Naive thymus-derived CD4-positive, alpha-beta T cell (primary cell): ENCODE measurements around the gene CTNNB1. TPM values are rescaled to one million over a fixed set of nuclear protein-coding genes. Genes with fewer than 3 reads are reported as not detected.

ENCODE experiments used
- ATAC-seq: fragments of 150-1000 bp; cut with Tn5 transposase; 2 replicates; pipeline ENCODE4 v1.10.0; 2021; ENCODE audit warnings: mild to moderate bottlenecking, moderate library complexity
- CTCF ChIA-PET: fragments of 350-600 bp; sonication (Branson Sonifier 250); formaldehyde crosslinking; loops from one replicate; lab custom pipeline; 2021; ENCODE audit warnings: antibody characterized with exemption; lab: Charles Lee
- POLR2A ChIA-PET: fragments of 350-600 bp; sonication (Branson Sonifier 250); formaldehyde crosslinking; loops from one replicate; lab custom pipeline; 2021; ENCODE audit warnings: antibody characterized with exemption, inconsistent platforms; lab: Charles Lee
- DNase-seq, 9 donors: peaks; one replicate each; pipeline versions ENCODE4 v3.0.0 to v3.0.0-alpha.2; 2020 to 2022; ENCODE audit warnings: mixed read lengths in 1 of 9
- H3K27ac ChIP-seq: one replicate; pipeline ENCODE4 v1.7.0; 2013; ENCODE audit warnings: mild to moderate bottlenecking, low read depth, low read length, moderate library complexity
- H3K27me3 ChIP-seq, 2 donors: one replicate each; pipeline ENCODE4 v1.7.0; 2013; ENCODE audit warnings: low read length in 2 of 2, mild to moderate bottlenecking in 2 of 2, moderate library complexity in 2 of 2; ENCODE audit not compliant: control insufficient read depth in 2 of 2, insufficient read depth in 2 of 2
- H3K36me3 ChIP-seq, 3 experiments: 1 replicate in 2 of 3; 2 replicates in 1 of 3; pipeline ENCODE4 v1.7.0; 2013; ENCODE audit warnings: low read length in 3 of 3, mild to moderate bottlenecking in 3 of 3, moderate library complexity in 1 of 3; ENCODE audit not compliant: insufficient read depth in 3 of 3, control insufficient read depth in 2 of 3
- H3K4me1 ChIP-seq, 2 donors: one replicate each; pipeline ENCODE4 v1.7.0; 2013; ENCODE audit warnings: low read length in 2 of 2, mild to moderate bottlenecking in 2 of 2, moderate library complexity in 1 of 2; ENCODE audit not compliant: control insufficient read depth in 2 of 2, insufficient read depth in 2 of 2
- H3K4me3 ChIP-seq: 2 replicates; pipeline ENCODE4 v1.7.0; 2013; ENCODE audit warnings: mild to moderate bottlenecking, low read length
- H3K9me3 ChIP-seq, 3 experiments: 1 replicate in 2 of 3; 2 replicates in 1 of 3; pipeline ENCODE4 v1.7.0; 2013; ENCODE audit warnings: low read length in 3 of 3; ENCODE audit not compliant: control insufficient read depth in 2 of 3
- H3K27ac Mint-ChIP-seq, 9 donors: one replicate each; pipeline ENCODE4 v1.8.0; 2020 to 2022; ENCODE audit warnings: mixed read lengths in 9 of 9, mild to moderate bottlenecking in 8 of 9, moderate library complexity in 5 of 9, inconsistent platforms in 2 of 9
- H3K27me3 Mint-ChIP-seq, 5 donors: one replicate each; pipeline ENCODE4 v1.8.0; 2021 to 2022; ENCODE audit warnings: mixed read lengths in 5 of 5, mild to moderate bottlenecking in 1 of 5
- H3K36me3 Mint-ChIP-seq, 5 donors: one replicate each; pipeline ENCODE4 v1.8.0; 2020 to 2022; ENCODE audit warnings: mixed read lengths in 5 of 5, mild to moderate bottlenecking in 3 of 5, inconsistent platforms in 1 of 5
- H3K4me1 Mint-ChIP-seq, 7 donors: one replicate each; pipeline ENCODE4 v1.8.0; 2020 to 2022; ENCODE audit warnings: mixed read lengths in 7 of 7, mild to moderate bottlenecking in 3 of 7, inconsistent platforms in 1 of 7
- H3K4me3 Mint-ChIP-seq, 10 donors: one replicate each; pipeline ENCODE4 v1.8.0; 2020 to 2022; ENCODE audit warnings: mild to moderate bottlenecking in 10 of 10, mixed read lengths in 10 of 10, moderate library complexity in 6 of 10, inconsistent platforms in 2 of 10
- H3K9me3 Mint-ChIP-seq, 11 donors: one replicate each; pipeline ENCODE4 v1.8.0; 2020 to 2022; ENCODE audit warnings: mixed read lengths in 11 of 11, mild to moderate bottlenecking in 4 of 11, inconsistent platforms in 1 of 11, moderate library complexity in 1 of 11
- intact Hi-C, 2 donors: fragments of 100-400 bp; cut with micrococcal nuclease; formaldehyde crosslinking; loops; one replicate each; pipeline ENCODE4 v1.15.1; 2023
- polyA plus RNA-seq, 2 donors: library from polyadenylated mRNA; unstranded; fragments of 300-500 nt; fragmentation: Illumina TruSeq; gene quantifications; one replicate each; pipeline ENCODE4 v1.2.3, GENCODE V29; 2021
- total RNA-seq, 6 experiments: library from RNA in 5 of 6; stranded (reverse) in 5 of 6; gene quantifications; 1 replicate in 5 of 6; 2 replicates in 1 of 6; pipeline ENCODE4 v1.2.3 and lab custom pipeline; 2021 to 2026

CTNNB1 gene
- total and polyA plus RNA-seq, 7 experiments from 2014 or later, result 40.5 to 227 (median 160) TPM

DNA sequence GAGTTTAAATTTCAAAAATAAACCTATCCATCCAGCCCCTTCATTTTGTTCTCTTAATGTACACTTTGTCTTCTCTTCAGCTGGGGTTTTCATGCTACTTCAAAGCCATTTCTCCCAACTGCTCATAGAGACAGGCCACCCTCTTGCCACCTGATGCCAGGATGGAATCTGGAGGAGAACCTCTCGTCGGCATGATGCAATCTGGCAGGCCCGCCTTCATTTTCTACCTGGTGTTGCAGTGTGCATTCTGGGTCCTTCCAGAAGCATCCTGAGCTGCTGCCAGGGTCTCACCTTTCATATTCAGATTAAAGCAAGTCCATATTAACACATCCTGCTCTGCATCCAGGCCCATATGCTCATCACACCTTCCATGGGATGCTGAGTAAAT is 60.8 kb downstream of the CTNNB1 start:
- H3K4me3 ChIP-seq, result no peak overlapping the region
- ATAC-seq (no peak), DNase-seq (no peak)
- CTCF ChIA-PET, result no interaction called here
- intact Hi-C loops, result no loop called here
- H3K4me1 ChIP-seq, result no peaks in the 10 kb centered on the region
- H3K9me3 ChIP-seq, result no peaks in the 10 kb centered on the region
- no peak overlapping the region for H3K4me3 Mint-ChIP-seq
- H3K4me1 Mint-ChIP-seq, result no peaks in the 10 kb centered on the region
- H3K27me3 ChIP-seq, result no peaks in the 10 kb centered on the region
- H3K9me3 Mint-ChIP-seq, result peaks cover 0 to 4% (median 0%) of the 10 kb centered on the region in 11 donors
- no peak overlapping the region for H3K27ac ChIP-seq
- no peaks in the 10 kb centered on the region for H3K27me3 Mint-ChIP-seq
- POLR2A ChIA-PET, result no interaction called here
- H3K36me3 ChIP-seq, result no peaks in the 10 kb centered on the region
- peaks cover 0 to 22% (median 5%) of the 10 kb centered on the region in 5 donors for H3K36me3 Mint-ChIP-seq
- no peak overlapping the region for H3K27ac Mint-ChIP-seq

DNA sequence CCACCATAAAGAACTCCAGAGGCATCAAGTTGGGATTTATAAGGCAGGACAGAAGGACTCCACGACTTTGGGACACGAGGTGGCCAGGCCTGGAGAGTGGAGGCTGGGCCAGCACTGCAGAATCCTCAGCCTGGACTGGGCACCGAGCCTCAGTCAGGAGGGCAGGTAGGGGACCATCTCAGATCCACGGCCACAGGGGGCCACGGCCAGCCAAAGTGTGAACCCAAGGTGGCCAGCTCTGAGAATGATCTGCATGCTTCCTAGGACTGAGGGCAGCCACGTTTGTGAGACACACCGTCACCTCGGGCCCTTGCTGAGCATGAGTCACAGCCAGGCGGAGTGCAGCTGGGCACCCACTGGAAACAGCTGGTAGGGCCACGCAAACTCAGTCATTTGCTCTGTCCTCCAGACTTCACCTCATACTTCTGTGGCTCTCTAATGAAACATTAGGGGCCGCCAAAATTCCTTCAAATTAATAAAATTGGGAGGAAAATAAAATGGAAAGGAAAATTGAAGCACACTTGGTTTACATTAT is 65.8 kb downstream of the CTNNB1 start:
- Mint-ChIP-seq H3K27ac (no peak overlapping the region), H3K36me3 (peaks cover 0 to 37% (median 9%) of the 10 kb centered on the region in 5 donors), H3K4me3 (no peak overlapping the region), H3K4me1 (no peaks in the 10 kb centered on the region), H3K9me3 (peaks cover 0 to 8% (median 2%) of the 10 kb centered on the region in 11 donors), H3K27me3 (no peaks in the 10 kb centered on the region)
- Histone ChIP-seq H3K4me3 (no peak overlapping the region), H3K36me3 (no peaks in the 10 kb centered on the region), H3K27ac (no peak overlapping the region), H3K9me3 (no peaks in the 10 kb centered on the region), H3K4me1 (no peaks in the 10 kb centered on the region), H3K27me3 (no peaks in the 10 kb centered on the region)
- ATAC-seq (no peak), DNase-seq (no peak)
- POLR2A ChIA-PET, result no interaction called here
- CTCF ChIA-PET, result interaction anchor here (0.7 kb wide), 1 partner anchor 184 kb away, joined by 3 read pairs; no protein-coding TSS in a partner anchor
- intact Hi-C loops, result no loop called here

GRCh38 chr3:41265823-41266273 is 66.5 kb downstream of the CTNNB1 start:
- Mint-ChIP-seq H3K27me3 (no peaks in the 10 kb centered on the region), H3K4me1 (no peaks in the 10 kb centered on the region), H3K36me3 (peaks cover 0 to 38% (median 9%) of the 10 kb centered on the region in 5 donors), H3K9me3 (peaks cover 0 to 8% (median 2%) of the 10 kb centered on the region in 11 donors), H3K4me3 (no peak overlapping the region), H3K27ac (no peak overlapping the region)
- Histone ChIP-seq H3K9me3 (no peaks in the 10 kb centered on the region), H3K27me3 (no peaks in the 10 kb centered on the region), H3K27ac (no peak overlapping the region), H3K4me1 (no peaks in the 10 kb centered on the region), H3K36me3 (no peaks in the 10 kb centered on the region), H3K4me3 (no peak overlapping the region)
- DNase-seq (no peak), ATAC-seq (no peak)
- intact Hi-C loops, result no loop called here
- CTCF ChIA-PET, result no interaction called here
- POLR2A ChIA-PET, result no interaction called here

- no peaks in the 10 kb centered on the region for H3K36me3 ChIP-seq
- no peak overlapping the region for H3K27ac ChIP-seq
- H3K9me3 Mint-ChIP-seq, result peaks cover 2 to 20% (median 8%) of the 10 kb centered on the region in 11 donors
- H3K27ac Mint-ChIP-seq, result no peak overlapping the region
- intact Hi-C loops, result no loop called here
- H3K9me3 ChIP-seq, result peaks cover 0 to 1% (median 0%) of the 10 kb centered on the region in 3 experiments
- no peak overlapping the region for H3K4me3 Mint-ChIP-seq
- POLR2A ChIA-PET, result no interaction called here
- H3K27me3 Mint-ChIP-seq, result no peaks in the 10 kb centered on the region
- no peak for DNase-seq
- no peak overlapping the region for H3K4me3 ChIP-seq
- CTCF ChIA-PET, result no interaction called here
- no peaks in the 10 kb centered on the region for H3K4me1 ChIP-seq
- H3K4me1 Mint-ChIP-seq, result no peaks in the 10 kb centered on the region
- ATAC-seq, result no peak
- no peaks in the 10 kb centered on the region for H3K27me3 ChIP-seq
- peaks cover 0 to 35% (median 15%) of the 10 kb centered on the region in 5 donors for H3K36me3 Mint-ChIP-seq
These were observed 68.8 kb downstream of the CTNNB1 start for GRCh38 chr3:41267975-41268640.

DNA sequence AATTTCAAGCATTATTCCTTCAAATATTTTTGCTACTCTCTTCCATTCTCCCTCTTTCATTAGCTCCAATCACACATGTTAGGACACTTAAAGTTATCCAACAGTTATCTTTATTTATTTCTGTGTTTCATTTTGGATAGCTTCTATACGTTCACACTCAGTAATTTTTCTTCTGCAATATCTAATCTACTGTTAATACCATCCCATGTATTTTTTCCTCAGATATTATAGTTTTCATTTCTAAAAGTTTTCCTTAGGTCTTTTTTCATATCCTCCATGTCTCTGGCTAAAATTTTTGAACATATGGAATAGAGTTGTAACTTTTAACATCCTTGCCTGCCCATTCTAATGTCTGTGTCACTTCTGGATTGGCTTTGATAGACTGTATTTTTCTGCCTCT is 73.4 kb downstream of the CTNNB1 start:
- DNase-seq, result no peak
- no peak overlapping the region for H3K4me3 Mint-ChIP-seq
- POLR2A ChIA-PET, result no interaction called here
- Histone ChIP-seq H3K4me3 (no peak overlapping the region), H3K4me1 (no peaks in the 10 kb centered on the region), H3K27ac (no peak overlapping the region), H3K27me3 (no peaks in the 10 kb centered on the region), H3K36me3 (no peaks in the 10 kb centered on the region), H3K9me3 (peaks cover 0 to 3% (median 0%) of the 10 kb centered on the region in 3 experiments)
- CTCF ChIA-PET, result no interaction called here
- H3K27me3 Mint-ChIP-seq, result no peaks in the 10 kb centered on the region
- peaks cover 0 to 18% (median 4%) of the 10 kb centered on the region in 7 donors for H3K4me1 Mint-ChIP-seq
- no peak for ATAC-seq
- intact Hi-C loops, result no loop called here
- peaks cover 5 to 39% (median 15%) of the 10 kb centered on the region in 11 donors for H3K9me3 Mint-ChIP-seq
- no peak overlapping the region for H3K27ac Mint-ChIP-seq
- H3K36me3 Mint-ChIP-seq, result peaks cover 0 to 55% (median 32%) of the 10 kb centered on the region in 5 donors

DNA sequence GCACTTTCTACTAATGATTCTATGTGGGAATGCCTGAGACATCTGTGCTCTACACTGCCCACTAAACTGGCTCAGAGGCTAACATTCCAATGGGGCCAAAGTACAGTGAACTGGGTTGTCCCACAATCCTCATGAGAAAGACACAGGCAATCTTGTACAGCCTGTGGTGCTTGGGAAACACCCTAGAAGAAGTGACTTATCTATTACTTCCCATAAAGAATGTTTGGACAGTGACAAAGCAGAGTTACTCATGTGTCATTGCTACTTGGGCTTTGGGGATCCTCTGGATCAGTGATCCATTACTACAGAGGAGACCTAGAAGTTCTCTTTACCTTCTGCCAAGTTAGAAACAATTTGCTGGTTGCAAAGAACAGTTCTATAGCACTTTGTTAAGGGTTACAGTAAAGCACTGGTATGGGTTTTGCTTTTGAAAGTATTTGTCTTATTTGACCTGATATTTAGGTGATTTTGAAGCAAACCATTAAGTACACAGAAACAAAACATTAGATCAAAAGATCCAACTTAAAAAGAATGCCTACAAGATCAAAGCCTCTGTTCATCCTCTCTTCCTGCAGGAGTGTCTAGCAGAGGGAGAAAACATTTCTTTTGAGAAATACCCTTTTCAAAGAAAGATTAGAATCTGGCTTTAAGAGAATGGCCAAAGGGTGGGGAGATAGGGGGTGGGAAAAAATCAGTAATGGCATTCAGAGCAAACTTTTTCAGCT is 75.8 kb downstream of the CTNNB1 start:
- H3K27ac Mint-ChIP-seq, result no peak overlapping the region
- Histone ChIP-seq H3K36me3 (no peaks in the 10 kb centered on the region), H3K4me3 (no peak overlapping the region), H3K9me3 (peaks cover 0 to 3% (median 0%) of the 10 kb centered on the region in 3 experiments), H3K27ac (no peak overlapping the region), H3K27me3 (no peaks in the 10 kb centered on the region), H3K4me1 (no peaks in the 10 kb centered on the region)
- no peaks in the 10 kb centered on the region for H3K27me3 Mint-ChIP-seq
- H3K9me3 Mint-ChIP-seq, result peaks cover 5 to 35% (median 16%) of the 10 kb centered on the region in 11 donors
- H3K4me1 Mint-ChIP-seq, result peaks cover 0 to 18% (median 4%) of the 10 kb centered on the region in 7 donors
- DNase-seq, result no peak
- POLR2A ChIA-PET, result no interaction called here
- CTCF ChIA-PET, result no interaction called here
- ATAC-seq, result no peak
- peaks cover 0 to 46% (median 28%) of the 10 kb centered on the region in 5 donors for H3K36me3 Mint-ChIP-seq
- no peak overlapping the region for H3K4me3 Mint-ChIP-seq
- intact Hi-C loops, result no loop called here
